Mucosa of descending colon (tissue), 3 donors: ENCODE data around the gene ZNF791. TPM values are rescaled to one million over a fixed set of nuclear protein-coding genes. Genes with fewer than 3 reads are reported as not detected.
"Not testable (repeated sequence)": the region's sequence is repeated elsewhere in the genome, so short reads cannot be mapped to it uniquely, and the experiment has no call there.

Experiments
- ATAC-seq: fragments of 200-7000 bp; cut with Tn5 transposase; one replicate; pipeline ENCODE4 v1.9.1; 2020; ENCODE audit warnings: mild to moderate bottlenecking, moderate library complexity
- DNase-seq, 3 donors: peaks; one replicate each; pipeline ENCODE4 v3.0.0-alpha.2; 2020
- H3K36me3 ChIP-seq: fragments of 200-600 bp; one replicate; pipeline ENCODE4 v1.8.0; 2021; ENCODE audit warnings: low read depth, mild to moderate bottlenecking
- H3K4me1 ChIP-seq: fragments of 200-600 bp; one replicate; pipeline ENCODE4 v1.8.0; 2021; ENCODE audit warnings: low read depth, mild to moderate bottlenecking
- H3K4me3 ChIP-seq: fragments of 200-600 bp; one replicate; pipeline ENCODE4 v1.8.0; 2021; ENCODE audit warnings: mild to moderate bottlenecking
- H3K9me3 ChIP-seq: fragments of 200-600 bp; one replicate; pipeline ENCODE4 v1.8.0; 2021; ENCODE audit warnings: mild to moderate bottlenecking
- intact Hi-C, 2 donors: fragments of 100-400 bp; cut with DNase I in 1 of 2; cut with micrococcal nuclease in 1 of 2; formaldehyde crosslinking; loops; one replicate each; pipeline versions ENCODE4 v1.11.0 to v1.11.1; 2022; cut with DNase I, micrococcal nuclease
- total RNA-seq, 3 donors: library from RNA; stranded (reverse); fragmentation: NEBNext Ultra II Directional in 2 of 3; extraction: Animal tissue kit (Norgen Biotek cat#: 25700) in 2 of 3; gene quantifications; one replicate each; pipeline versions ENCODE4 v1.2.1 to v1.2.4, GENCODE V29; 2021 to 2023
- TF ChIP-seq, protein P1 (sequence below): fragments of 200-600 bp; IDR thresholded peaks from one replicate; pipeline ENCODE4 v1.8.0; 2022; ENCODE audit warnings: antibody characterized with exemption, mild to moderate bottlenecking
- donor health status: DM: no; HTN: no; CAD: no; lungs with moderate emphysema.
- donor health status: DM: no; HTN: no; CAD: no.
- donor health status: DM: no; HTN: yes; CAD: no.

The ZNF791 gene
- total RNA-seq, 3 donors from 2014 or later: 22.5 to 29.7 (median 26.9) TPM

DNA sequence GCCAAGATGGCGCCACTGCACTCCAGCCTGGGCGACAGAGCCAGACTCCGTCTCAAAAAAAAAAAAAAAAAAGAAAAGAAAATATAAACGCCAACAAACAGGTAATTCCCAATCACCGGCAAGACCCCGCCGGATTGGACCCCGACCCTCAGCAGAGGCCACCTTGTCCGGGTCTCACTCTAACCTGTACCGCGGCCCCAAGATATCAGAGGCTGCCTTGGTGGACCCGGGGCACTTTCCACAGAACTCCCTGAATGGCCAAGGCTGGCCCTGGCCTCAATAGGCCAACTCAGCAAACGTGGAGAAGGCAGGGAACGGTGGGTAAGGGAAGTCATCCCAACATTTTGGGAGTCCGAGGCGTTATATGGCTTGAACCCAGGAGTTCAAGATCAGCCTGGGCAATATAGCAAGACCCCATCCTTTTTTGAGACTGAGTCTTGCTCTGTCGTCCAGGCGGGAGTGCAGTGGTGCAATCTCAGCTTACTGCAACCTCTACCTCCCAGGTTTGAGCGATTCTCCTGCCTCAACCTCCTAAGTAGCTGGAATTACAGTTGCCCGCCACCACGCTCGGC, 28.0 kb downstream of the ZNF791 start:
- peaks cover 9% of the 10 kb centered on the region for H3K4me1 ChIP-seq
- DNase-seq (no peak), ATAC-seq (no peak)
- H3K36me3 ChIP-seq: no peaks in the 10 kb centered on the region
- no peak overlapping the region for H3K4me3 ChIP-seq
- no peaks in the 10 kb centered on the region for H3K9me3 ChIP-seq
- intact Hi-C loops: no loop called here
- TF ChIP-seq, protein P1, sequence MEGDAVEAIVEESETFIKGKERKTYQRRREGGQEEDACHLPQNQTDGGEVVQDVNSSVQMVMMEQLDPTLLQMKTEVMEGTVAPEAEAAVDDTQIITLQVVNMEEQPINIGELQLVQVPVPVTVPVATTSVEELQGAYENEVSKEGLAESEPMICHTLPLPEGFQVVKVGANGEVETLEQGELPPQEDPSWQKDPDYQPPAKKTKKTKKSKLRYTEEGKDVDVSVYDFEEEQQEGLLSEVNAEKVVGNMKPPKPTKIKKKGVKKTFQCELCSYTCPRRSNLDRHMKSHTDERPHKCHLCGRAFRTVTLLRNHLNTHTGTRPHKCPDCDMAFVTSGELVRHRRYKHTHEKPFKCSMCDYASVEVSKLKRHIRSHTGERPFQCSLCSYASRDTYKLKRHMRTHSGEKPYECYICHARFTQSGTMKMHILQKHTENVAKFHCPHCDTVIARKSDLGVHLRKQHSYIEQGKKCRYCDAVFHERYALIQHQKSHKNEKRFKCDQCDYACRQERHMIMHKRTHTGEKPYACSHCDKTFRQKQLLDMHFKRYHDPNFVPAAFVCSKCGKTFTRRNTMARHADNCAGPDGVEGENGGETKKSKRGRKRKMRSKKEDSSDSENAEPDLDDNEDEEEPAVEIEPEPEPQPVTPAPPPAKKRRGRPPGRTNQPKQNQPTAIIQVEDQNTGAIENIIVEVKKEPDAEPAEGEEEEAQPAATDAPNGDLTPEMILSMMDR: no peak

DNA sequence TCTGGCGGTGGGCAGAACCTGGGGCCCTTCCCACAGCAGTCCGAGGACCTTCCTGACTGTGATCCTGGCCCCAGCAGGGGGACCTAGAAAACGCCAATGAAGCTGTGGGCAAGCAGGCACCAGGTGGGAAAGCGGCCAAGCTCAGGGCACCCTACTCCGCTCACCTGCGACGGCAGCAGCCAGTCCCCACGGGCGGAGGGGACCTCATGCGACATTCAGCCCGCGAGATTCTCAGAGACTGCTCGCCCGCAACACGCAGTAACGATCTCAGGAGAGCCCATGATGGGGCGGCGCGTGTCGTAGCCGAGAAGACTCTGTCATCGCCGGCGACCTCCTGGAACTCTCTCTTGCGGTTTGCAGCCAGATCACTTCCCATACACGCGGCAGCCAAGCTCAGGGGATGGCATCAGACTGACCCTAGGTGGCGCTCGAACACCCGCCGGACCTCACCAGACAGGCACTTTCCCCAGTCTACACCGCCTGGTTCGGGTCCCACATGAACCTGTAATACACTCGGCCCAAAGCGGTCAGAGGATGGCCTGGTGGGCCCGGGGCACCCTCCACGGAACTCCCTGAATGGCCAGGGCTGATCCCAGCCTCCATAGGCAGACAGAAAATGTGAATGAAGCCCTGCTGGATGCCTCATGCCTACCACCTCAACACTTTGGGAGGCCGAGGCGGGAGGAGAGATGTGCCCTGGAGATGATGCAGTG, 29.3 kb downstream of the ZNF791 start:
- intact Hi-C loops: no loop called here
- peak; percentile 98 for ATAC-seq
- no peak overlapping the region for H3K4me3 ChIP-seq
- peaks cover 9% of the 10 kb centered on the region for H3K4me1 ChIP-seq
- TF ChIP-seq, protein P1: peak; percentile 58
- no peaks in the 10 kb centered on the region for H3K9me3 ChIP-seq
- no peaks in the 10 kb centered on the region for H3K36me3 ChIP-seq
- peak; percentile 86 to 88 (median 87) for DNase-seq

DNA sequence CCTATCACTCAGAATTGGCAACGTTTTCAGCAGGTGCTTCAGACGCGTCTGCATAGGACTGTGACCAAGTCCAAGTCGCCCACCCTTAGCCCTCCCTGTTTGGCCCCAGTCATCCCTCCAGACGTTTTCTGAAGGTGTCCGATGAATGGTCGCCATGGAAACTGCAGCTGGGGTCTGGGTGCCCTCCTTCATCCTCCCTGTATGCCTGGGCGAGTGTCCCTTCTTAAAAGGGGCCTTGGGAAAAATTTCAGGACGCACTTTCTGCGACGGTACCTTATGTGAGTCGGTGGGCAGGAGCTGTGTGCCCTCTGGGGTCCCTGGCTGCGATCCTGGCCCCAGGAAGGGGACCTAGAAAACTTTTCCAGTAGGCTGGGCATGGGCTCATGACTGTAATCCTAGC, 30.7 kb downstream of the ZNF791 start:
- ATAC-seq: no peak
- DNase-seq: no peak
- Histone ChIP-seq H3K36me3 (no peaks in the 10 kb centered on the region), H3K4me3 (no peak overlapping the region), H3K9me3 (no peaks in the 10 kb centered on the region), H3K4me1 (peaks cover 9% of the 10 kb centered on the region)
- TF ChIP-seq, protein P1: no peak
- intact Hi-C loops: no loop called here

DNA sequence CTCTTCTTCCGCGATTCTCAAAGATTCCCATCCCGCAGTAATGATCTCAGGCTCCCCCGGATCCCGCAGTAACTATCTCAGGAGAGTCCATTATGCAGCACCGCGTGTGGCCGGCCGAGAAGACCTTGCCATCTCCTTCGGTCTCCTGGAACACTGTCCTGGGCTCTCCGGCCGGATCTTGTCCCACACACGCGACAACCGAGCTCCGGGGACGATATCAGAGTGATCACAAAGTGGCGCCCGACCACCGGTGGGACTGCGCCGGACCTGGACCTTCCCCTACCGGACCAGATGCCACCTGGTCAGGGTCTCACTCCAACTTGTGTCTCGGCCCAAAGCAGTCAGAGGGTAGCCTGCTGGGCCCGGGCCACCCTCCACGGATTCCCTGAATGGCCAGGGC, 31.8 kb downstream of the ZNF791 start:
- no peak overlapping the region for H3K4me3 ChIP-seq
- intact Hi-C loops: no loop called here
- TF ChIP-seq, protein P1: no peak
- ATAC-seq: no peak
- no peaks in the 10 kb centered on the region for H3K36me3 ChIP-seq
- no peak for DNase-seq
- no peaks in the 10 kb centered on the region for H3K9me3 ChIP-seq
- H3K4me1 ChIP-seq: peaks cover 9% of the 10 kb centered on the region

DNA sequence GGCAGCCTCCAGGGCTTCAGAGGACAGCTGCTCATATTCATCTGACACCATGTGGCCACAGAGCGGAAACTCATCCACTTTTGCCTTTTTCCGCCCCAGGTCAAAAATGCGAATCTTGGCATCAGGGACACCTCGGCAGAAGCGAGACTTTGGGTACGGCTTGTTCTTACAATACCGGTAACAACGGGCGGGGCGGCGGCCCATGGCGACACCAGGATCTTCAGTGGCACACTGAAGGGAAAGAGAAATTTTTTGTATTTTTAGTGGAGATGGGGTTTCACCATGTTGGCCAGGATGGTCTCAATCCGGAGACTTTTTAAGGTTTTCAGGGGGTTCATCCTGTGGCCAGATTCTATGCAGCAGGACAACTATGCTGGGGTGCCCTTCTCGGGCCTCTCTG, 33.0 kb downstream of the ZNF791 start:
- H3K9me3 ChIP-seq, DNase-seq, H3K36me3 ChIP-seq, intact Hi-C loops, H3K4me3 ChIP-seq, ATAC-seq: not testable (repeated sequence)
- H3K4me1 ChIP-seq: peaks cover 13% of the 10 kb centered on the region

DNA sequence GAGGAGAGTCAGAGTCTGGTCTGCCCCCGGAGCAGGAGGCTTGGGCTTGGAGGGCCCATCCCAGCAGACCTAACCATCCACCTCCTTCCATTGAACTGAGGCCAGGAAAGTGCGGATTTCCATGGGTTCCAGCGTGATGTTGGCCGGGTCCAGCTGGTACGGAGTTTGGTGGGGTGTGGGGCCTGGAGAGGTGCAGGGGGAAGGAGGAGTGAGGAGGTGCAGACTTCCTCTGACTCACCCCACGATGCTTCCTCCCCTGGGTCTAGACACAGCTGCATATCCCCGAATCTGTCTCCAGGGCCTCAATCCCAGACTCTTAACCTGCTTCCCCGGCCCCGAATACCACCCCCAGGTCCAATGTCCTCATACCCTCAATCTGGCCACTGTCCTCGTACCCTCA, 35.8 kb downstream of the ZNF791 start:
- Histone ChIP-seq H3K36me3 (no peaks in the 10 kb centered on the region), H3K9me3 (no peaks in the 10 kb centered on the region), H3K4me1 (peaks cover 5% of the 10 kb centered on the region), H3K4me3 (no peak overlapping the region)
- TF ChIP-seq, protein P1: no peak
- intact Hi-C loops: no loop called here
- DNase-seq (no peak), ATAC-seq (no peak)
